NCI-H2196 treated with DMSO at 0.1 percent for 48 hours (cell line): ENCODE results near the gene SLC35G6.
"Not testable (repeated sequence)": the region's sequence is repeated elsewhere in the genome, so short reads cannot be mapped to it uniquely, and the experiment has no call there.

Experiments
- DNase-seq: peaks from one replicate; lab custom pipeline; 2025; ENCODE audit not compliant: unreplicated experiment; lab: John Stamatoyannopoulos, UW

The SLC35G6 gene

DNA sequence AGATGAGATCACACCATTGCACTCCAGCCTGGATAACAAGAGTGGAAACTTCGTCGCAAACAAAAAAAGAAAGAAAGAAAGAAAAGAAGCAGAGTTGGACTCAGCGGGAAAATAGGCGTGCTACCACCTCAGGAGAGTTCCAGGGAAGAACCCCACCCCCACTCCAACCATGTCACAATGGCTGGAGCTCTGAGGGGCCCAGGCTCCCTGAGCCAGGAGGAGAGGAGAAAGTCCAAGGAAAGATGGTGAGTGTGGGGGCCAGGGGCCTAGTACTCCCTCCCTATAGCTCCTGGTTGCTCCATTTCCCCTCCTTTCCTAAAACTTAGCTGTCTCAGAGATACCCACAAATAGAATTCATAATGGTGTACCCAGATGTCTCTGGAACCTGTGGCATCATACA is at the start of gene SLC35G6:
TSS of gene SLC35G6 (plus strand) at position 172 of the 400 bp plus-strand sequence. CDS start at position 243, 71 bp downstream.
- DNase-seq, result not testable (repeated sequence)

DNA sequence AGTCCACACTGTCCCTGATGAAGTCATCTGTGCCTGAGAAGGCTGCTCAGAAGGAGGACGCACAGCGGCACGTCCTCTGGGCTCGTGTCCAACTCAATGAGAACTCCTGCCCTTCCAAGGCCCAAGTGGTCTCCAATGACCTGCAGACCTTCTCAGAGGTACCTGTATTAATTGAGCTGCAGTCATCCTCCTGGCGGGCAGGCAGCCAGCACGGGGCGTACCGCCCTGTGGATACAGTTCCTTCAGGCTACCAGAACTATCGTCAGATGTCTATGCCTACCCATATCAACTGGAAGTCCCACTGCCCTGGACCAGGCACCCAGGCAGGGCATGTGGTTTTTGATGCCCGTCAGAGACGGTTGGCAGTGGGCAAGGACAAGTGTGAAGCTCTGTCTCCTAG is 49.0 kb upstream of the SLC35G6 start:
- no peak for DNase-seq

DNA sequence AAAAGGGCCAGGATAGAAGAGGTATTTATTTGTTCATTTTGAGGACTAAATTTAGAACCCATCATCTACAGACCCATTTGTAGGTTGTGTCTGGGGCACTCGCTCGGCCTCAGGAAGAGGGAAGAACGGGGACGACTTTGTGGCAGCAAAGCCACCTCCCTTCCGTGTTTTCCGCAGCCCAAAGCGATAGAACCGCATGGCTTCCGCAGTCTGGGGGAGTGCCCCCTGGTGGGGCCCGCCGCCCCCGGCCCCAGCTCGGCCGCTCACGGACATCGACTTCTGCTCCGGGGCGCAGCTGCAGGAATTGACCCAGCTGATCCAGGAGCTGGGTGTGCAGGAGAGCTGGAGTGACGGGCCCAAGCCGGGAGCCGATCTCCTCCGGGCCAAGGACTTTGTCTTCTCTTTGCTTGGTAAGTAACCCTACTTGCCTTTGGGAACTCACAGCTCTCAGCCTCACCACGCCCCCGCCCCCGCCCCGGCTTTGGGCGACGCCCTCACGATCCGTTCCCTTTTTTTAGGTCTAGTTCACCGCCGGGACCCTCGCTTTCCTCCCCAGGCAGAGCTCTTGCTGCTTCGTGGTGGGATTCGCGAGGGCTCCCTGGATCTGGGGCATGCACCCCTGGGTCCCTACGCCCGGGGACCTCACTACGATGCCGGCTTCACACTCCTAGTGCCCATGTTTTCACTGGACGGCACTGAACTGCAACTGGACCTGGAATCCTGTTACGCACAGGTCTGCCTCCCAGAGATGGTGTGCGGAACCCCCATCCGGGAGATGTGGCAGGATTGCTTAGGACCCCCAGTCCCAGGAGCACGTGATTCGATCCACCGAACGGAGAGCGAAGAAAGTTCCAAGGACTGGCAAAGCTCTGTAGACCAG is 45.3 kb upstream of the SLC35G6 start:
- DNase-seq, result no peak

DNA sequence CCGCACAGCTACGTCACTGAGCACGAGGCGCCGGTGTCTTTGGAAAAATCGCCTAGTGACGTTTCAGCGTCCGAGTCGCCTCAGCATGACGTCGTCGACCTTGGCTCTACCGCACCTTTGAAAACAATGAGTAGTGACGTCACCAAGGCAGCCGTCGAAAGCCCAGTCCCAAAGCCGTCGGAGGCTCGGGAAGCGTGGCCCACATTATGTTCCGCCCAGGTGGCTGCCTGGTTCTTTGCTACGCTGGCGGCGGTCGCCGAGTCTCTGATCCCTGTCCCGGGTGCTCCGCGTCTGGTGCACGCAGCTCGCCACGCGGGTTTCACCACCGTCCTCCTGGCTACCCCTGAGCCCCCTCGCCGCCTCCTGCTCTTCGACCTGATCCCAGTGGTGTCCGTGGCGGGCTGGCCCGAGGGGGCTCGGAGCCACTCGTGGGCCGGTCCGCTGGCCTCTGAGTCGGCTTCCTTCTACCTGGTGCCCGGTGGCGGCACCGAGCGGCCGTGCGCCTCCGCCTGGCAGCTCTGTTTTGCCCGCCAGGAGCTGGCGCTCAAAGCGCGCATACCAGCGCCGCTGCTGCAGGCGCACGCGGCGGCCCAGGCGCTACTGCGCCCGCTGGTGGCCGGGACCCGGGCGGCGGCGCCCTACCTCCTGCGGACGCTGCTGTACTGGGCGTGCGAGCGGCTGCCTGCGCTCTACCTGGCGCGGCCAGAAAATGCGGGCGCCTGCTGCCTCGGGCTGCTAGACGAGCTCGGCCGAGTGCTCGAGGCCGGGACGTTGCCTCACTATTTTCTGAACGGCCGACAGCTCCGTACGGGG is 44.5 kb upstream of the SLC35G6 start:
- DNase-seq, result peak; percentile 69

DNA sequence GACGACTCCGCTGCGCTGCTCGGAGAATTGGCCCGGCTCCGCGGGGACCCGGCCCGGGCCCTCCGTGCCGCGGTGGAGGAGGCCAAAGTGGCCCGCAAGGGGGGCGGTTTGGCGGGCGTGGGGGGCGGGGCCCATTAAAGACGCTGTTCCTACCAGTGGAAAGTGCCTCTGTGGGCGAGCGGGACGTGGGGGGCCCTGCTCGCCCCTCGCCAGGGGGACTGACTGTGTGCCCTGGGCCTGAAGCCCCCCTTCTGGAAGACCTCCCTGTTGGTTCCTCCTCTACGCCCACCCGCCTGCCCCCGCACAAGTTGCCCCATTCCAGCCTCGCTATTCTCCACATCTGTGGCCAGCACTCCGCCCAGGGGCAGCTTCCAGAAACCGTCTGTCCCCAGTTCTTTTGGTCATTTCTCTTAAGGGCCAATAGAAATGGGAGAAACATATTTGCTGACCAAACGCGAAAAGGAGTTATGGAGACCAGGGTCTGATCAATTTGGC is 43.8 kb upstream of the SLC35G6 start:
- DNase-seq, result no peak

DNA sequence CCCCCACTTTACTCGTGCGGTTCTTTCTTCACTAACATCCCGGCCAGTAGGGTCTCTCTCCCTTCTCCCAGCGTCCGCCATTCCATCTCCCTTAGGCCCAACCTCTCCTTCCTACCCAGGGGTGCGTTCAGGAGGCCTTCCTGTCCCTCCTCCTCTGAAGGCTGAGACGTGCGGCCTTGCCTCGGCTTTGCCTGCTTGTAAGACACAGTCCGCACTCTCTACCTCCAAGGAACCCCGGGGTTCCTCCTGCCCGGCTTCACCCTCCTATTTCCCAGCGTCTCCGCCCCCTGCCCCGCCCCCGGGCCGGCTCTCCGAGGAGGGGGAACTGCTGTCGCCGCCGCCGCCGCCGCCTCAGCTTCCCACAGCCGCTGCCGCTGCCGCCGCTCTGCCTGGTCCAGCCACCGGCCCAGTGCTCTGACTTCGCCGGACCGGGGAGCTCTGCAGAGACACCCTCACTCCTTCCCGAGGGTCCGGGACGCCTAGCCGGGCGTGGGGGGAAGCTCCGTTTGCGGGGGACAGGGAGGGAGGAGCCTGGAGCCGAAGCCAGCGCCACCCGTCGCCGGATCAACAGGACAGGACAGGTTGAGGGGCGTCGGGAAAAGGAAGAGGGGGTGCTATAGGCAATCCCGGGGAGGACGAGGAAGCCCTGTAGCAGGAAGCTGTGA is 43.2 kb upstream of the SLC35G6 start:
- DNase-seq, result no peak

DNA sequence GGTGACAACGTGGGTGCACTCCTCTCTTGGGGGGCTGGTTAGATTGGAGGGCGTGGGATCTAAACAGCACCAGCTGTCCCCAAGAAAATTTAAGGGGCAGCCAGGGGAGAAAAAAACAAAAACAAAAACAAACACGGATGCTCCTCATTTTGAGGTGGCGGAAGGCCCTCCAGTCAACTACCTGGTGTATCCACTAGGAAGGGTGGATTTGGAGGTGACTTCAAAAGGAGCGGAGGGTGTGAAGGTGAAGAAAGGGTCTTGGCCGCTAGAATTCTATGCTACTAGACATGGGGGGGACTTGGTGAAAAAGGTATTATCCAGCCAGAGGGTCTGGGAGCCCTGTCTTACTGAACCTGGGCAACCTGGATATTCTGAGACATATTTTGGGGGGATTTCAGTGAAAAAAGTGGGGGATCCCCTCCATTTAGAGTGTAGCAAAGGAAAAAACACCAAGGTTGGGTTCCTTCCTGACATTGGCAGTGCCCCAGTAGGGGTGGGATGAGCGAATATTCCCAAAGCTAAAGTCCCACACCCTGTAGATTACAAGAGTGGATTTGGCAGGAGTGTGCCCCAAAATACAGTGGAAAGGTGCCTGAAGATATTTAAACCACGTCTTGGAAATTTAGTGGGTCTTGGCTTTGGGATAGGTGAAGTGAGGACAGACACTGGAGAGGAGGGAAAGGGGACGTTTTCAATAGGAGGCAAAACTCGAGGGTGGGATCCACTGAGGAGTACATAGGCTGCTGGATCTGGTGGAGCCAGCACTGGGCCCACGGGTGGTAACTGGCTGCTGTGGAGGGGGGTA is 42.4 kb upstream of the SLC35G6 start:
- no peak for DNase-seq

DNA sequence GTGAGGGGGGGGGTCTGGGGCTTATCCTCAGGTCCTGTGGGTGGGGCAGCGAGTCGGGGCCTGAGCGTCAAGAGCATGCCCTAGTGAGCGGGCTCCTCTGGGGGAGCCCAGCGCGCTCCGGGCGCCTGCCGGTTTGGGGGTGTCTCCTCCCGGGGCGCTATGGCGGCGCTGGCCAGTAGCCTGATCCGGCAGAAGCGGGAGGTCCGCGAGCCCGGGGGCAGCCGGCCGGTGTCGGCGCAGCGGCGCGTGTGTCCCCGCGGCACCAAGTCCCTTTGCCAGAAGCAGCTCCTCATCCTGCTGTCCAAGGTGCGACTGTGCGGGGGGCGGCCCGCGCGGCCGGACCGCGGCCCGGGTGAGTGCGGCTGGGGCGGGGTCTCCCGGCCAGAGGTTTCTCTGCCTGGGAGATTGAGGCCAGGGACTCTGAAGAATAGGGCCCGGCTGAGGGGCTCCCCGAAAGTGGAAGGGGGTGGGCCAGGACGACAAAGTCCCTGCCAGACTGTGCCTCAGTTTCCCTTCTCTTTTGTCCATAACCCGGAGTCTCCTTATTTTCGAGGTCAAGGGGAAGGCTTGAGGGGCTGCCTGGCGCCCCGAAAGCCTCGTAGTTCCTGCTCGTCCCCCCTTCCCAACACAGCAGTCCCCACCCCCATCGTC is 41.7 kb upstream of the SLC35G6 start, which contains the start of gene FGF11:
TSS of gene FGF11 (plus strand) at position 51 of the 651 bp plus-strand sequence. CDS start at position 160, 109 bp downstream.
- no peak for DNase-seq

DNA sequence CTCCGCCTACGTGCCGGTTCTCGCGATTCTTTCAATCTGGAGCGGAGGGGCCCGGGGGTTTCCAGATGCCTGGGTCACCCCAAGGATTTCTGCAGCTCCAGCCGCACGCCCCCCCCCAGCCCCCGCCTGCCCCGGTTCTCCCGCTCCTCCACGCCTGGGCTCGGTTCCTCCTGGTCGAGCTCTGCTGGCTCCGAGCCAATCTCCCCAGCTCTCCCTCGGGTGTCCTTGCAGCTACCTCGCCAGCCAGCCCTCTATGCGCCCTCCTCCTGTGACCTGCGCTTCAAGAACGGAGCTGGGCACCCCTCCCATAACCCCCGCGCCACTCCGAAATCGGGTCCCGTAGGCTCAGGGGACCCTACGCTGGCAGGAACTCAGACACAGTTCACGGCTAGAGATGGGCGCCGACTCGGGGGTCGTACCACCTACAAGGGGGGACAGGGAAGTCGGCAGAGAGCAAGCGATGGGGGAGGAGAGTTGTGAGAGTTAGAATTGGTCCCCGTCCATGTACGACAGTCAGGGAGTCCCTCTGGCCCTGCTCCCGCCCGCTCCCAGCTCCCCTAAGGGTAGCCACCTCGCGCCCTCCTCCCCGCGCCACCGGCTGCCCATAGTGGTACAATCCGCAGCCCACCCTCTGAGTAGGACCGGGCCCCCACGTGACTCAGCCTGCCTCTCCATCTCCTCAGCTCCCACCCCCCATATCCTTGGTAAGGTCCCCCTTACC is 41.0 kb upstream of the SLC35G6 start:
- no peak for DNase-seq

DNA sequence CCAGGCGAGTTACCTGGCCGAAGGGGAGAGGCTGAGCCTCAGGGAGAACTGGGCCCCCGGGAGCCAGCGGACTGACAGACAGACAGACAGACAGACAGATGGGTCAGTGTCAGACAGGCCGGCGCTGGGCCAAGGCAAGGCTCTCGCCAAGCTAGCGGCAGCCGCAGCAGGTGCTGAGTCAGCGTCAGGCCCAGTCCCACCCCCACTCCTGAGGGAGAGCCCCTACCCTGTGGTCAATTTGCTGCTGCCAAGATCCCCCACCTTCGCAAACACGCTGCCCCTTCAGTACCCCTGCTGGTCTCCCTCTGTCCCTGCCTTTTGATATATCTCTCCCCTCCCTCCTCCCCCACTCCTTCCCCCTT is 40.4 kb upstream of the SLC35G6 start:
- DNase-seq, result no peak

DNA sequence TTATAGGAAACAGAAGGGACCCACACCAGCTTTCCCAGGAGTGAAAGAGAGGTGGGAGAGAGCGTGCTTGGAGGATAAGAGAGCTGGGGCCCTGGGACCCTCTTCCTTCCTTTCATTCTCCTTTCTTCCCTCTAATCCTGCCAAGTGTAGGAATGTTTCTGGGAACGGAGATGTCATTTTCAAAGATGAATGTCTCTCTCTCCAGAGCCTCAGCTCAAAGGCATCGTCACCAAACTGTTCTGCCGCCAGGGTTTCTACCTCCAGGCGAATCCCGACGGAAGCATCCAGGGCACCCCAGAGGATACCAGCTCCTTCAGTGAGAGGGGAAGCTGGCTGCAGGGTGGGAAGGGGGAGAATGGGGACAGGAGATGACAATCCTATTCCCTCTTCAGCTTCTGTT is 40.0 kb upstream of the SLC35G6 start:
- no peak for DNase-seq

DNA sequence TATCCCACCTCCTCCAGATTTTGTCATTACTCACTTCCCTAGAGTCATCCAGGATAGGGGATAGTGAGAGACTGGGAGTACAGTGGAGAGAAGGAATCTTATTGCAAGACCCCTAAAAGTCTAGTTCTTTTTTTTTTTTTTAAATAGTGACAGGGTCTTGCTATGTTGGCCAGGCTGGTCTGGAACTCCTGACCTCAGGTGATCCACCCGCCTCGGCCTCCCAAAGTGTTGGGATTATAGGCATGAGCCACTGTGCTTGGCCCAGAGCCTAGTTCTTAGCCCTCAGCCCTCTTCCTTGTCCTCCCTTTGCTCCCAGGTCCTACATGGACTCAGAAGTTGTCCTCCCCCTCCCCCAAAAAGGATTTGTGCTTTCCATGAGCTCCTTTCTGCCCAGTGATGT is 39.1 kb upstream of the SLC35G6 start:
- DNase-seq, result no peak

DNA sequence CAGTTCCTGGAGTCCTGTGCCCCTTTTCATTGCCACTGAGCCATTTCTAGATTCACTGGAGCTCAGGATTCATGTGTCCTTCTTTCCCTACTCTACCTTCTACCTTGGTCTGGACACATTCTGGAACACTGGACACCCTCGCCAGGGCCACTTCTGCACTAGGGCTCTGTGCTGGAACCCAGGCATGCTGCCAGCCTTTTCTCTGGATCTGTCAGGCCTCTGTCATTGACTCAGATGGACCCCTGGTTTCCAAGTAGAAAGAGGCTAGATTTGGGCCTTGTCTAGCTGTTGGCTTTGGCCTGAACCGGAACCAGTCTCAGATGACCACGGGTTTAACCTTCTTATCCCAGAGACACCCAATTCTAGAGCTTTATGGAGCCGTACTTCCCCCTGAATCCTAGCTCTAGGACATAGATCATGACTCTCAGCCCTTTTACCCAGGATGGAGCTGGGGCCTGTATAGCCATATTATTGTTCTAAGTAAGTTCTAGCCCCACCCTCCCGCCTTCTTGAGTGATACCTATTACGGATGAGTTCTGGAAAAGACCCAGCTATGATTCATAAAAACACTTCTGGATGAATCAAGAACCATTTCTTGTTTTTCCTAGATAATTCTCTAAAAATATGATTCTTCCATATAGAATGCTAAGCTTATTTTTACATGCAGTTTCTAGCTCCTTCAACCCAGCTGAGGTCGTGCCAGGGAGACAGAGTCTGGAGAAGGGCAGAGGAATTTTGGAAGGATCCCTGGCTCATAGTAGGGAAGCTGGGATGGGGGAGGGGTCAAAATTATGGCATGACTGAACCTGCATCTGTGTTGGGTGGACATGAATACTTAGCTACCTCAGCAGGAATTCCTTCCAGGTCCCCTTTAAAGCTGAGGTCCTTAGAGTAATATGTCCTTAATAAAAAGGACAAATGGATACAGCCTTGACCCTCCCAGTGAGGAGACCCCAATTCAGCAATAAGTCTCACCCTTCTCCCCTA is 37.5 kb upstream of the SLC35G6 start:
- no peak for DNase-seq

DNA sequence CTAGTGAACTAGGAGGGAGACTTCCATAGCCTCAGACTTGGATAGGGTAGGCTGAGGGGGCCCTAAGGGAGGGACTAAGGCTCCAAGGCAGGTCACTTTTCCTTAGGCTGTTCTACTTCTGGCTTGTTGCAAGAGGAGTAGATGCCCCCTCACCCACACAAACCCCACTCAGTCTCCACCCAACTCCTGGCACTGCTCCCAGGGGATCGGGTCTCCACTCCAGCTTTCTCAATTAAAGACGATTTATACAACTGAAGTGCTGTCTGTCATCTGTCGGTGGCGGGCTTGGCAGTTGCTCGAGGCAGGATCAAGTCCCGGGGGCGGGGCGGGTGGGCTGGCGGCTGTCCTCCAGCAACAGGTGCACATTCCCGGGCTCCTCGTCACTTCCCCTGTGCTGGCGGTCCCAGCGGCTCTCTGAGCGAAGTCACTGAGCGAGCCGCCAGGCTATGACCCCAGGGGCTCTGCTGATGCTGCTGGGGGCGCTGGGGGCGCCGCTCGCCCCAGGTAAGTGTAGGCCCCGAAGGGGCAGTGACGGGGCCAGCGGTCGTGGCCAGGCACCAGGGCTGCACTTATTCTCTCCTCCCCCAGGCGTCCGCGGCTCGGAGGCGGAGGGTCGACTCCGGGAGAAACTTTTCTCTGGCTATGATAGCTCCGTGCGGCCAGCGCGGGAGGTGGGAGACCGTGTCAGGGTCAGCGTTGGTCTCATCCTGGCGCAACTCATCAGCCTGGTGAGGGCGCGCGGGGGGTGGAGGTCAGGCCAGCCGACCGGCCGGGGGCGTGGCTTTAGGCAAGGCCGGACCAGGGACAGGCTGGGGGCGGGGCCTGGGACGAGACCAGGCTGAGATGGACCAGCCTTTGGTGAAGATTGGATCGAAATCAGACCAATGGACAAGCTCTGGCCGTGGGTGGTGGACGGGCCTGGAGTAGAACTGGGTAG is 36.3 kb upstream of the SLC35G6 start, which contains the start of gene CHRNB1:
TSS of gene CHRNB1 (plus strand) at position 380 of the 937 bp plus-strand sequence. CDS start at position 447, 67 bp downstream.
- peak; percentile 64 for DNase-seq

DNA sequence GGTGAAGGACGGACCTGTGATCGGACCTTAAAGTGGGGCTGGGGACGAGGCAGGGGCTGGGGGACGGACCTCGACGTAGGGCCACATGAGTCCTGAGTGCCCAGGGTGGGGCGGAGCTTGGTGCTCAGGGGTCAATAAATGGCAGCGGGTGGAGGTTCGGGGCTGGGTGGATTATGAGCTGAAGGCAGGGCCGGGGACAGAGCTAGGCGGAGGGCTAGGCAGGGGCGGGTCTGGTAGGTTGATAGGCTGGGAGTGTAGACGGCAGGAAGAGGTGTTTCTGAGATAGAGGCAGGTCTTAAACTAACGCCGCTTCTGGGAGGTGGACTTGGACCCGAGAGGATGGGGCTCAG is 35.7 kb upstream of the SLC35G6 start:
- peak; percentile 64 for DNase-seq

DNA sequence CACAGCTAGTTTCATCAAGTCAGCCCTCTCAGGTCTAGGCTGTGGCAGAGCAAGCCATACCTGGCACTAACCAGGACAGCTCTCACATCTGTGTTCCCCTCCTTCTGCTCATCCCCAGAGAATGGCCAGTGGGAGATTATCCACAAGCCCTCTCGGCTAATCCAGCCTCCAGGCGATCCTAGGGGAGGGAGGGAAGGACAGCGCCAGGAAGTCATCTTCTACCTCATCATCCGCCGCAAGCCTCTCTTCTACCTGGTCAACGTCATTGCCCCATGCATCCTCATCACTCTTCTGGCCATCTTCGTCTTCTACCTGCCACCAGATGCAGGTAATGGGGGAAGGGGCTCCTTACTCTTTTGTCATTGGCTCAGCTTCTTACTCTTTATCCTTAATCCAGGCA is 32.8 kb upstream of the SLC35G6 start:
- no peak for DNase-seq

DNA sequence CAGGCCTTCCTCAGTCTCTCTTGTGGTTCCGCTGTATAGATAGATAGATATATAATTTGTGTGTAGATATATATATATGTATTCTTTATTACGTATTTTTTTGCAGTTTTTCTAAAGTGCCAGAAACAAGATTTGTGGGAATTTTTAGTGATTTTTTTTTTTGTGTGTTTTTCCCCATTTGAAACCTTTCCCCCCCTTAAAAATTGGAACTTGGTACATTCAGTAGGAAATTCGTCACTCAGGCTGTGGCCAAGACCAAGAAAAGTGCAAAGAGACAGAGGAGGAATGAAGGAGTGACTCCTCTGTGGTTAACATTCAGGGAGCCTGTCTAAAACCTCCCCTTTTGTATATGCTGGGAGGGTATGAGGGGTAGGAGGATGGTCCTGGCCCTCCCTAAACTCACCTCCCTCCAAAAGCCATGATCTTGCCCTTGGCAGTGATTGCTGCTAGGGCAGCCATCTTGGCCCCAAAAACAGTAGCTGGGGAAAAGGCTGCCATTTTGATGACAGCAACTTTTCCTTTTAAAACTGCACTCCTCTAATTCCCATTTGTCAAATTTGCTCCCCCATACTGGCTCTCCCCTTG is 21.2 kb upstream of the SLC35G6 start:
- DNase-seq, result no peak
